Fibroblast of gingiva (primary cell): ENCODE results near the gene HSBP1.

Source experiments
- DNase-seq: peaks from one replicate; pipeline ENCODE4 v3.0.0-alpha.2; 2011; ENCODE audit warnings: low read depth

Gene HSBP1

GRCh38 chr16:83803811-83804210 is 4.0 kb upstream of the HSBP1 start:
- DNase-seq, result no peak

GRCh38 chr16:83804366-83804765 is 3.4 kb upstream of the HSBP1 start:
- no peak for DNase-seq

- no peak for DNase-seq
Observed at GRCh38 chr16:83806036-83806435, 1.7 kb upstream of the HSBP1 start.

- no peak for DNase-seq
Observed at GRCh38 chr16:83806731-83807130, 1.0 kb upstream of the HSBP1 start.

GRCh38 chr16:83807327-83807709 is 460 bp upstream of the HSBP1 start:
- DNase-seq, result no peak

GRCh38 chr16:83808573-83809014 is 816 bp downstream of the HSBP1 start:
- no peak for DNase-seq

GRCh38 chr16:83809092-83809491 is 1.3 kb downstream of the HSBP1 start:
- no peak for DNase-seq

- DNase-seq, result no peak
Observed at GRCh38 chr16:83810901-83811300, 3.1 kb downstream of the HSBP1 start.

- DNase-seq, result peak; percentile 84
Observed at GRCh38 chr16:83813823-83814658, 6.3 kb downstream of the HSBP1 start.

- DNase-seq, result peak; percentile 79
Observed at GRCh38 chr16:83814659-83814985, 6.8 kb downstream of the HSBP1 start.

GRCh38 chr16:83817022-83817421 is 9.2 kb downstream of the HSBP1 start:
- DNase-seq, result no peak

- DNase-seq, result no peak
Observed at GRCh38 chr16:83818276-83818675, 10.5 kb downstream of the HSBP1 start.

GRCh38 chr16:83819361-83819760 is 11.6 kb downstream of the HSBP1 start:
- DNase-seq, result no peak

- peak; percentile 29 for DNase-seq
Observed at GRCh38 chr16:83826146-83826913, 18.6 kb downstream of the HSBP1 start.

GRCh38 chr16:83830091-83830768 is 22.5 kb downstream of the HSBP1 start:
- no peak for DNase-seq

GRCh38 chr16:83830769-83831455 is 23.1 kb downstream of the HSBP1 start:
- DNase-seq, result no peak

GRCh38 chr16:83831456-83831987 is 23.7 kb downstream of the HSBP1 start:
- no peak for DNase-seq

GRCh38 chr16:83833921-83834320 is 26.1 kb downstream of the HSBP1 start:
- no peak for DNase-seq

GRCh38 chr16:83835586-83836566 is 28.1 kb downstream of the HSBP1 start:
- DNase-seq, result peak; percentile 70

- no peak for DNase-seq
Observed at GRCh38 chr16:83837566-83837965, 29.8 kb downstream of the HSBP1 start.

GRCh38 chr16:83838151-83838550 is 30.4 kb downstream of the HSBP1 start:
- no peak for DNase-seq
